Activated CD8-positive, alpha-beta memory T cell treated with anti-CD3 and anti-CD28 coated beads, Interleukin-2, amount 10 ng/mL, durations not matched to agents 7 days and 5 days (primary cell): ENCODE results near the gene CAPN9. TPM values are rescaled to one million over a fixed set of nuclear protein-coding genes. Genes with fewer than 3 reads are reported as not detected.

Experiments used
- ATAC-seq: fragments of 150-1000 bp; cut with Tn5 transposase; one replicate; pipeline ENCODE4 v1.10.0; 2021; ENCODE audit warnings: moderate library complexity
- CTCF ChIA-PET: fragments of 350-600 bp; sonication (Branson Sonifier 250); formaldehyde crosslinking; loops from one replicate; lab custom pipeline; 2021; ENCODE audit warnings: antibody characterized with exemption; lab: Charles Lee
- DNase-seq: peaks from one replicate; pipeline ENCODE4 v3.0.0-alpha.2; 2020
- H3K27ac Mint-ChIP-seq: one replicate; pipeline ENCODE4 v1.8.0; 2021; ENCODE audit warnings: mild to moderate bottlenecking, mixed read lengths
- H3K27me3 Mint-ChIP-seq: one replicate; pipeline ENCODE4 v1.8.0; 2021; ENCODE audit warnings: mixed read lengths
- H3K36me3 Mint-ChIP-seq: one replicate; pipeline ENCODE4 v1.8.0; 2021; ENCODE audit warnings: mild to moderate bottlenecking, mixed read lengths
- H3K4me1 Mint-ChIP-seq: one replicate; pipeline ENCODE4 v1.8.0; 2021; ENCODE audit warnings: mixed read lengths
- H3K4me3 Mint-ChIP-seq: one replicate; pipeline ENCODE4 v1.8.0; 2021; ENCODE audit warnings: mild to moderate bottlenecking, moderate library complexity, mixed read lengths
- H3K9me3 Mint-ChIP-seq: one replicate; pipeline ENCODE4 v1.8.0; 2022; ENCODE audit warnings: low read depth, mixed read lengths
- total RNA-seq, 2 experiments: library from RNA; stranded (reverse); gene quantifications; one replicate each; pipeline ENCODE4 v1.2.3, GENCODE V29; 2021

Gene CAPN9
- total RNA-seq, 2 experiments from 2014 or later, result not detected

DNA sequence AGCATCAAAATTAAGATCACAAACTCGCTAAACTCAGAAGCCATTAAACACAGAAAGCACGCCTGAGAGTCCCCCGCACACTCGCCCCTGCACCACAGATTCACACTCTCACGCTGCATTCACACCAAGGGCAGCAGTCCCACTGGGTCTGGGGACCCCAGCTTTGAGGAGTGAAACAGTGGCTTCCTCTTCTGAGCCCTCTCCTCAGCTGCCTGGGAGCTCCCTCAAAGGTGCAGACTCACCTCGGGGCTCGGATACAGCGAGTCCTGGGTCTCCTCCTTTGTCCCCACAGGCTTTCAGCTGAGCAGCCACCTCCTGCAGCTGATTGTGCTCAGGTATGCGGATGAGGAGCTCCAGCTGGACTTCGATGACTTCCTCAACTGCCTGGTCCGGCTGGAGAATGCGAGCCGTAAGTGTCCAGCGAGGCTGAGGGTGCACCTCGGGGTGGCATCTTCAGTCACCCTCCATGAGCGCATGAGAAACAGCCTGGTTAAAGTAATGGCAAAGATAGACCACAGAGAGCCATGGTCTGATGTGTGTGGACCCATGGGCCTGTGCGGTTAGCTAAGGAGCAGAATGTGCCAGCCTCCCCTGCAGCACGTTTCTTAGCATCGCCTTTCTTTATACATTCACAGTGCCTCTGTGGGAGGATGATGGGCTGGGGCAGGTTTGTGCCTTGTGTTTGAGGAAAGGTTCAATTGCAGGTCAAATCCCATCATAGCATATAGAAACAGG, 47.9 kb downstream of the CAPN9 start:
- CTCF ChIA-PET, result no interaction called here
- ATAC-seq, result no peak
- Mint-ChIP-seq H3K9me3 (no peaks in the 10 kb centered on the region), H3K27me3 (peaks cover 11% of the 10 kb centered on the region), H3K4me3 (no peak overlapping the region), H3K27ac (no peak overlapping the region), H3K4me1 (no peaks in the 10 kb centered on the region), H3K36me3 (no peaks in the 10 kb centered on the region)
- no peak for DNase-seq

DNA sequence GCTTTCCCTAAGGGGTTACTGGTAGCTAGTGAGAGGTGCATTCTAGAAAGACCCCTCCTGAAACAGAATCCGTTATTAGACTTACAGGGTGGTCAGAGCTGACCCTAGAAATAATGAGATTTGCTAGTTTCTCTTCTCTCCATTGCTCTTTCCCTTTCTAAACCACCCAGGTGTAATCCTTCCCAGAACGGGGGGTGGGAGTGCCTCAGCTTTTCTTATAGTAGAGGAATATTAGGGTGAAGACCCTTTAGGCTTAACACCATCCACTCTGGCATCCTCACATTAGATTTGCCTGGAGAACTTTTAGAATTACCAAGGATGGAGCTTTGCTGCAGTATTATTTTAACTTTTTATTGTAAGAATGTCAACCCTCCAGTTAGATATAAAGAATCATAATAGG, 49.4 kb downstream of the CAPN9 start:
- CTCF ChIA-PET, result interaction anchor here (2.9 kb wide), 1 partner anchor 414 kb away, joined by 10 read pairs; no protein-coding TSS in a partner anchor

DNA sequence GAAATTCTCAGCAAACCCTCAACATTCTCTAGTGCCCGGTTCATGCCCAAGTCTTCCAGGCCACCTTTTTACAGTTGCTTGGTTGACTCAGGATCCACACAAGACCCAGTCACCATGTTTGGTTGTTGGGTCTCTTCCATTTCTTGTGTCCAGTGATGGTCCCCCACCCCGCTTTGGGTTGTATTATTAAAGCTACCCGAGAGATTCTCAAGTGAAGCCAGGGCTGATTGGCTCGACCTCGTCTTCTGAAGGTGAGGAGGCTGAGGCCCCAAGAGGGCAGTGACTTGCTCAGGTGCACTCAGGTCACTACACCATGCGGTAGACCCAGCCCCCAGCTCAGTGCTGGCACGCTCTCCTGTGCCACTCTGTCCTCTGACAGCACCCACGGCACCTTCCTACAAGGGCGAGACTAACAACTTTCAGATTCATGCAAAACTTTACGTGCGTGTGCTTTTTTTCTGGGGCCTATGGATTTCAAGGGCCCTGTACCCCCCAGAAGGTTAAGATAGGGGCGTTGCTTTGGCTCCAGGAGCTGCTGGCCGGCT, 50.3 kb downstream of the CAPN9 start:
- no peak overlapping the region for H3K4me3 Mint-ChIP-seq
- no peaks in the 10 kb centered on the region for H3K36me3 Mint-ChIP-seq
- no peak for DNase-seq
- no peak for ATAC-seq
- no peak overlapping the region for H3K27ac Mint-ChIP-seq
- H3K9me3 Mint-ChIP-seq, result no peaks in the 10 kb centered on the region
- peaks cover 10% of the 10 kb centered on the region for H3K27me3 Mint-ChIP-seq
- CTCF ChIA-PET, result interaction anchor here (2.9 kb wide), 1 partner anchor 413 kb away, joined by 10 read pairs; no protein-coding TSS in a partner anchor
- no peaks in the 10 kb centered on the region for H3K4me1 Mint-ChIP-seq

More for the DNA sequence above, 49.4 kb downstream of the CAPN9 start:
- Mint-ChIP-seq H3K4me1 (no peaks in the 10 kb centered on the region), H3K4me3 (no peak overlapping the region), H3K36me3 (no peaks in the 10 kb centered on the region), H3K27me3 (peaks cover 9% of the 10 kb centered on the region), H3K27ac (no peak overlapping the region), H3K9me3 (no peaks in the 10 kb centered on the region)
- DNase-seq, result no peak
- no peak for ATAC-seq

DNA sequence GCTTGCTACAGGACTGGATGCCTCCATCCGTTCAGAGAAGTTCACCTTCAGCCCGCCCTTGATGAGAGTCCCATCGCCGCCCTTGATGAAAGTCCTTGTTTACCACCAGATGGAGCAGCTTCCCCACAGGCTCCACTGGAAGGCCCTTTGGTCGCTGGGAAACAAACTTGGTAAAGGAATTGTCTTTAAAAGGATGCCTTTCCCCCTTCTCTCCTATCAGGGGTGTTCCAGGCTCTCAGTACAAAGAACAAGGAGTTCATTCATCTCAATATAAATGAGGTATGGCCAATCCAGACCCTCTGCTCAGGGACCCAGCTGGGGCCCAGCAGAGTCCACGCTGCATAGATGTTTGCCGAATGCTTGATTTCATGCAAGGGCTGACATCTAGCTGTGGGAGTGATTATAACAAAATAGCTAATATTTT, 50.8 kb downstream of the CAPN9 start:
- Mint-ChIP-seq H3K36me3 (no peaks in the 10 kb centered on the region), H3K4me3 (no peak overlapping the region), H3K4me1 (no peaks in the 10 kb centered on the region), H3K27me3 (peaks cover 10% of the 10 kb centered on the region), H3K27ac (no peak overlapping the region), H3K9me3 (no peaks in the 10 kb centered on the region)
- no peak for DNase-seq
- CTCF ChIA-PET, result interaction anchor here (2.9 kb wide), 1 partner anchor 413 kb away, joined by 10 read pairs; no protein-coding TSS in a partner anchor
- ATAC-seq, result no peak

DNA sequence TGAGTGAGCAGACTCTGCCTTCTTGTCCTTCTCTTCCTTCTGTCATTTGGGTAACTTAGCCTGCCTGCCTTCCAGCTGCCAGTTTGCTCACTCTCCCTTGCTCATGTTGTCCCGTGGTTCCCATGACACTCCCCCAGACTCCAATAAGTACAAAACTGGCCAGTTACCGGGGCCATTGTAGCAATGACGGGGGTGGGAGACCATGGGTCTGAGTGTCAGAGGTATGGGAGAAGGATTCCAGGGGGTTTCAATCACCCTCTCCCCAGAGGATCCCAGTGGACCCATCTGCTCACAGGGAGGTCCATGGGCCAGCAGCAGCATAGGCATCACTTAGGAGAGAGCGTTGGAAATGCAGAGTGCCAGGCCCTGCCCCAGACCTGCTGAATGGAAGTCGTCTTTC, 51.3 kb downstream of the CAPN9 start:
- ATAC-seq (no peak), DNase-seq (no peak)
- Mint-ChIP-seq H3K36me3 (no peaks in the 10 kb centered on the region), H3K4me1 (no peaks in the 10 kb centered on the region), H3K27me3 (peaks cover 10% of the 10 kb centered on the region), H3K4me3 (no peak overlapping the region), H3K27ac (no peak overlapping the region), H3K9me3 (no peaks in the 10 kb centered on the region)
- CTCF ChIA-PET, result interaction anchor here (2.9 kb wide), 1 partner anchor 412 kb away, joined by 10 read pairs; no protein-coding TSS in a partner anchor

DNA sequence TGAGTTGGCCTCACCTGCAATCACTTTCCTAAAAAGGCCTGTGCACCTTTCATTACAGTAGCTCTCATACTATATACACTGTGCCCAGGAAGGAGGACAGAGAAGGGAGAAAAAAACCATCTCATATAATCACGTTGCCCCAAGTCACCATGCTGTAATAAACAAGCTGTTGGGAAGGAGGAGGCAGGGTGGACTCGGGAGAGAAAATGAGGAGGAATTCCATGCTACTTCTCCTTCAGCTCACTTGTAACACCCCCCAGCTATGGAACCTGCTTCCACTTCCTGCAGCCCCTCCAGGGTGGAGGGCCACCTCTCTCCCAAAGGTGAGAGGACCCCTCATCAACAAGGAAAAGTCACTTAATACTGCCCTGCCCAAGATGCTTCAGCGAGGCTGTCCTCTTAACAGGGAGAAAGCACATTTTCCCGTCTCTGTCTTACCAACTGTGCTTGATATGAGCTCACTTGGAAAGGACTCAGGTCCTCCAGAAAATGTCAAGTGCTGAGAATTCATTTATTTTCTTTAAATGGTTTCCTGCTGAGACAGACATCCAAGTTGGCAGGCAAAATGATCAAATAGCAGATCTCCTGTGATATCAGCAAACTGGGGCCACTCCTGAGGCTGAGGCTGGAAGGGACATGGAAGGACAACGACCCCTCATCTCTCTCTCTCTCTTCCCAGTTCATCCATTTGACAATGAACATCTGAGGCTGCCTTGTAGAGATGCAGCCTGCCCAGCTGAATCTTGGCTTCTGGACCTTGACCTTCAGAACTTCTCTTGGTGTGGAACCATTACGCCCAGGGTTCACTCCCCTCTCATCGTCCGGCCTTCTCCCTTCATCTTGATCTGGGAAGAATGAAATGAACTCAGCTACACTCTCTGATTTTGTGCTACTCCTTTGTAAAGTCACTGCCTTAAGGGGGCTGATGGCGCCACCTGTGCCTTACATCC, 54.0 kb downstream of the CAPN9 start:
- Mint-ChIP-seq H3K4me1 (no peaks in the 10 kb centered on the region), H3K9me3 (no peaks in the 10 kb centered on the region), H3K36me3 (no peaks in the 10 kb centered on the region), H3K27ac (no peak overlapping the region), H3K27me3 (peaks cover 14% of the 10 kb centered on the region), H3K4me3 (no peak overlapping the region)
- ATAC-seq (no peak), DNase-seq (no peak)
- CTCF ChIA-PET, result no interaction called here

GRCh38 chr1:230804396-230804795, 57.2 kb downstream of the CAPN9 start:
- Mint-ChIP-seq H3K4me3 (no peak overlapping the region), H3K36me3 (no peaks in the 10 kb centered on the region), H3K9me3 (no peaks in the 10 kb centered on the region), H3K4me1 (no peaks in the 10 kb centered on the region), H3K27ac (no peak overlapping the region), H3K27me3 (peaks cover 10% of the 10 kb centered on the region)
- DNase-seq (no peak), ATAC-seq (no peak)
- CTCF ChIA-PET, result no interaction called here

DNA sequence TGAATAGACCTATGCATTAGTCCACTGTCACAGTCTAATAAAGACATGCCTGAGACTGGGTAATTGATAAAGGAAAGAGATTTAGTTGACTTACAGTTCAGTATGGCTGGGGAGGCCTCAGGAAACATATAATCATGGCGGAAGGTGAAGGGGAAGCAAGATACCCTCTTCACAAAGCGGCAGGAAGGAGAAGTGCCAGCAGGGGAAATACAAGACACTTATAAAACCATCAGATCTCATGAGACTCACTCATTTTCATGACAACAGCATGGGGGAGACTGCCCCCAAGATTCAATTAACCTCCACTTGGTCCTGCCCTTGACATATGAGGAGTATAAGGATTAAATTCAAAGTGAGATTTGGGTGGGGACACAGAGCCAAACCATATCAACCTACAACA, 59.4 kb downstream of the CAPN9 start:
- DNase-seq (no peak), ATAC-seq (no peak)
- H3K27ac Mint-ChIP-seq, result no peak overlapping the region
- no peaks in the 10 kb centered on the region for H3K36me3 Mint-ChIP-seq
- H3K4me3 Mint-ChIP-seq, result no peak overlapping the region
- H3K27me3 Mint-ChIP-seq, result peaks cover 13% of the 10 kb centered on the region
- H3K9me3 Mint-ChIP-seq, result no peaks in the 10 kb centered on the region
- CTCF ChIA-PET, result no interaction called here
- no peaks in the 10 kb centered on the region for H3K4me1 Mint-ChIP-seq

- no peaks in the 10 kb centered on the region for H3K4me1 Mint-ChIP-seq
- no peak overlapping the region for H3K4me3 Mint-ChIP-seq
- H3K36me3 Mint-ChIP-seq, result no peaks in the 10 kb centered on the region
- ATAC-seq (no peak), DNase-seq (no peak)
- peaks cover 13% of the 10 kb centered on the region for H3K27me3 Mint-ChIP-seq
- no peak overlapping the region for H3K27ac Mint-ChIP-seq
- CTCF ChIA-PET, result no interaction called here
- H3K9me3 Mint-ChIP-seq, result no peaks in the 10 kb centered on the region
These were observed 59.8 kb downstream of the CAPN9 start for GRCh38 chr1:230807029-230807428.

DNA sequence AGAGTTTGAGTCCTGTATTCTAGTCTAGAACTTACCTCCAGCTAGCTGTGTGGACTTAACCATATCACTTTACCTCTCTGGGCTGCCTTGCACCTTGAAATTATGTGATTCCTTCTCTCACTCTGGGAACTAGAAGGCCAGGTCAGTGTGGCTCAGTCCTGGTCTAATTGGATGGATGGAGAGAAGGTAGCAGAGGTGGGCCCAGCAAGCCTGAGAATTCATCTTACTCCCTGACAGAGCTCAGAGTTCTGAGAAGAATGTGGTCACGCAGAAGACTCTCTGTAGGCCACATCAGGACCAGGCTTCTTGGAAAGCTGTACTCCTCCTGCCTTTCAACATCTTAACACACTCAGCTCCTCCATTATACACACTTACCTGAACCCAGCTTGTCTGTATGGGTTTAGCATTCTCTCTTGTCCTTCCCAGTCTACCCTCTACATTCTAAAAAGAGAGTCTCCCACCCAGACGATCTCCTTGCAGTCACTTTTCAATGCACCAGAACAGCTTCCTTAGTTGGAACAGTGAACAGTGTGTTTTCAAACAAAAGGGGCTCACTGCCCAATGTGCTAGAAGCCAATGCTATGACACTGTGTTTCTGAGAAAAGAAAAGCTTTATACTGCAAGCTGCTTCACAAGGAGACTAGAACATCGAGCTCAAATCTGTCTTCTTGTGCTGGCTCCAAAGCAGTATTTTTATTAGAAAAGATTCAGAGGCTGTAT, 60.5 kb downstream of the CAPN9 start:
- CTCF ChIA-PET, result no interaction called here
- DNase-seq (no peak), ATAC-seq (no peak)
- H3K27me3 Mint-ChIP-seq, result peaks cover 12% of the 10 kb centered on the region
- H3K4me3 Mint-ChIP-seq, result no peak overlapping the region
- no peaks in the 10 kb centered on the region for H3K4me1 Mint-ChIP-seq
- H3K27ac Mint-ChIP-seq, result no peak overlapping the region
- H3K9me3 Mint-ChIP-seq, result peaks cover 3% of the 10 kb centered on the region
- no peaks in the 10 kb centered on the region for H3K36me3 Mint-ChIP-seq

GRCh38 chr1:230808281-230808872, 61.2 kb downstream of the CAPN9 start:
- no peak for DNase-seq
- no peaks in the 10 kb centered on the region for H3K4me1 Mint-ChIP-seq
- H3K4me3 Mint-ChIP-seq, result no peak overlapping the region
- no peak overlapping the region for H3K27ac Mint-ChIP-seq
- no peak for ATAC-seq
- peaks cover 18% of the 10 kb centered on the region for H3K27me3 Mint-ChIP-seq
- H3K9me3 Mint-ChIP-seq, result peaks cover 8% of the 10 kb centered on the region
- no peaks in the 10 kb centered on the region for H3K36me3 Mint-ChIP-seq
- CTCF ChIA-PET, result no interaction called here

GRCh38 chr1:230809256-230809990, 62.2 kb downstream of the CAPN9 start:
- CTCF ChIA-PET, result no interaction called here
- H3K27me3 Mint-ChIP-seq, result peaks cover 22% of the 10 kb centered on the region
- peaks cover 4% of the 10 kb centered on the region for H3K36me3 Mint-ChIP-seq
- H3K27ac Mint-ChIP-seq, result no peak overlapping the region
- DNase-seq (no peak), ATAC-seq (no peak)
- H3K4me1 Mint-ChIP-seq, result no peaks in the 10 kb centered on the region
- H3K9me3 Mint-ChIP-seq, result peaks cover 8% of the 10 kb centered on the region
- H3K4me3 Mint-ChIP-seq, result no peak overlapping the region
